IMR-90 (cell line): Measurements from ENCODE around the gene THRB. TPM values are rescaled to one million over a fixed set of nuclear protein-coding genes. Genes with fewer than 3 reads are reported as not detected.

Source experiments
- ATAC-seq: fragments of 200-7000 bp; cut with Tn5 transposase; 2 replicates; pipeline ENCODE4 v1.9.1; 2020; ENCODE audit warnings: low read depth, mild to moderate bottlenecking, moderate library complexity
- BruUV-seq: library from RNA; stranded (reverse); fragments of 400-500 nt; replicated peaks from 2 replicates; lab custom pipeline; 2021; lab: Mats Ljungman, UMichigan
- CTCF ChIA-PET: fragments of 300-600 bp; formaldehyde crosslinking; extraction: SDS; loops from one replicate; lab custom pipeline; 2021; ENCODE audit warnings: antibody characterized with exemption; lab: Yijun Ruan, JAX
- POLR2A ChIA-PET: fragments of 300-600 bp; sonication (Branson Sonifier 250); formaldehyde crosslinking; loops from one replicate; lab custom pipeline; 2022; ENCODE audit warnings: antibody characterized with exemption; ENCODE audit not compliant: unreplicated experiment; lab: Charles Lee
- DNase-seq: peaks from one replicate; pipeline ENCODE4 v3.0.0; 2013
- H2AFZ ChIP-seq: replicated peaks from 2 replicates; pipeline ENCODE3; 2013; ENCODE audit warnings: low read length, mild to moderate bottlenecking; ENCODE audit not compliant: poor library complexity
- H2AK5ac ChIP-seq: 2 replicates; pipeline ENCODE4 v1.6.1; 2013; ENCODE audit warnings: low read depth, low read length, inconsistent platforms
- H2AK9ac ChIP-seq: replicated peaks from 2 replicates; pipeline ENCODE3; 2013; ENCODE audit warnings: mild to moderate bottlenecking, low read depth, low read length, moderate library complexity; ENCODE audit not compliant: poor library complexity
- H2BK120ac ChIP-seq: 2 replicates; pipeline ENCODE4 v1.6.1; 2013; ENCODE audit warnings: low read depth, low read length, inconsistent platforms
- H2BK15ac ChIP-seq: 3 replicates; pipeline ENCODE4 v1.6.1; 2013; ENCODE audit warnings: low read depth, low read length, inconsistent platforms
- H2BK20ac ChIP-seq: 2 replicates; pipeline ENCODE4 v1.6.1; 2013; ENCODE audit warnings: low read depth, mild to moderate bottlenecking, inconsistent platforms, low read length, moderate library complexity
- H2BK5ac ChIP-seq: 2 replicates; pipeline ENCODE4 v1.6.1; 2013; ENCODE audit warnings: mild to moderate bottlenecking, low read depth, low read length, inconsistent platforms; ENCODE audit not compliant: poor library complexity, severe bottlenecking
- H3K14ac ChIP-seq: replicated peaks from 2 replicates; pipeline ENCODE4 v1.6.1; 2013; ENCODE audit warnings: low read depth, low read length, inconsistent platforms
- H3K18ac ChIP-seq: 2 replicates; pipeline ENCODE4 v1.6.1; 2013; ENCODE audit warnings: low read depth, low read length, control low read depth
- H3K23ac ChIP-seq: 2 replicates; pipeline ENCODE4 v1.6.1; 2013; ENCODE audit warnings: low read depth, low read length, inconsistent platforms
- H3K27ac ChIP-seq: 2 replicates; pipeline ENCODE4 v1.5.1; 2013; ENCODE audit warnings: mild to moderate bottlenecking, control low read depth, low read length; ENCODE audit not compliant: insufficient read depth
- H3K27me3 ChIP-seq: 2 replicates; pipeline ENCODE4 v1.6.1; 2013; ENCODE audit warnings: low read length; ENCODE audit not compliant: control insufficient read depth, insufficient read depth
- H3K36me3 ChIP-seq: 2 replicates; pipeline ENCODE4 v1.6.1; 2013; ENCODE audit warnings: low read length, mixed read lengths; ENCODE audit not compliant: control insufficient read depth, insufficient read depth
- H3K4ac ChIP-seq: 2 replicates; pipeline ENCODE4 v1.6.1; 2013; ENCODE audit warnings: low read depth, low read length, inconsistent platforms
- H3K4me1 ChIP-seq: 2 replicates; pipeline ENCODE4 v1.6.1; 2013; ENCODE audit warnings: low read length, mixed read lengths; ENCODE audit not compliant: control insufficient read depth, insufficient read depth
- H3K4me2 ChIP-seq: 2 replicates; pipeline ENCODE4 v1.6.1; 2013; ENCODE audit warnings: low read depth, mild to moderate bottlenecking, control low read depth, low read length, moderate library complexity
- H3K4me3 ChIP-seq: 2 replicates; pipeline ENCODE4 v1.5.1; 2013; ENCODE audit warnings: low read depth, mild to moderate bottlenecking, control low read depth, low read length, moderate library complexity; ENCODE audit not compliant: insufficient read depth
- H3K56ac ChIP-seq: 2 replicates; pipeline ENCODE4 v1.6.1; 2013; ENCODE audit warnings: low read length, inconsistent platforms; ENCODE audit not compliant: insufficient read depth; ENCODE audit errors: extremely low read depth
- H3K79me1 ChIP-seq, 2 experiments: 2 replicates each; pipeline ENCODE4 v1.6.1; 2013; ENCODE audit warnings: low read length in 2 of 2, inconsistent platforms in 1 of 2, low read depth in 1 of 2
- H3K9ac ChIP-seq: 2 replicates; pipeline ENCODE4 v1.6.1; 2013; ENCODE audit warnings: low read depth, low read length, control low read depth
- H3K9me1 ChIP-seq: 2 replicates; pipeline ENCODE4 v1.6.1; 2013; ENCODE audit warnings: low read length, inconsistent platforms; ENCODE audit not compliant: insufficient read depth
- H3K9me3 ChIP-seq: 2 replicates; pipeline ENCODE4 v1.6.1; 2013; ENCODE audit warnings: low read length; ENCODE audit not compliant: control insufficient read depth, insufficient read depth
- H4K20me1 ChIP-seq: 2 replicates; pipeline ENCODE4 v1.6.1; 2013; ENCODE audit warnings: low read length, inconsistent platforms; ENCODE audit not compliant: insufficient read depth
- H4K5ac ChIP-seq: 2 replicates; pipeline ENCODE4 v1.6.1; 2013; ENCODE audit warnings: mild to moderate bottlenecking, low read depth, low read length, control low read depth
- H4K8ac ChIP-seq, 2 experiments: 2 replicates each; pipeline ENCODE4 v1.6.1; 2013; ENCODE audit warnings: low read depth in 2 of 2, low read length in 2 of 2, control low read depth in 1 of 2, inconsistent platforms in 1 of 2
- H4K91ac ChIP-seq: 2 replicates; pipeline ENCODE4 v1.6.1; 2013; ENCODE audit warnings: low read depth, low read length, inconsistent platforms; ENCODE audit not compliant: insufficient read depth
- BHLHE40 ChIP-seq: fragments of 150-350 bp; IDR thresholded peaks from 2 replicates; pipeline ENCODE4 v1.6.1; 2016; ENCODE audit warnings: mild to moderate bottlenecking, low read depth, low read length
- CEBPB ChIP-seq: IDR thresholded peaks from 2 replicates; pipeline ENCODE4 v1.6.1; 2012; ENCODE audit warnings: low read depth, low read length, improper control_type of control experiment
- CHD1 ChIP-seq: IDR thresholded peaks from 2 replicates; pipeline ENCODE4 v1.6.1; 2012; ENCODE audit warnings: low read depth, low read length, improper control_type of control experiment
- CTCF ChIP-seq: conservative IDR thresholded peaks from 2 replicates; pipeline ENCODE4 v1.5.1; 2012; ENCODE audit warnings: mild to moderate bottlenecking, low read depth, low read length, improper control_type of control experiment
- ELK1 ChIP-seq: fragments of 150-350 bp; IDR thresholded peaks from 2 replicates; pipeline ENCODE4 v1.6.1; 2016; ENCODE audit warnings: low read depth, mild to moderate bottlenecking, low read length, moderate library complexity, borderline replicate concordance
- FOS ChIP-seq: fragments of 150-350 bp; IDR thresholded peaks from 2 replicates; pipeline ENCODE4 v1.6.1; 2016; ENCODE audit warnings: low read depth, low read length
- MAFK ChIP-seq: IDR thresholded peaks from 2 replicates; pipeline ENCODE4 v1.6.1; 2012; ENCODE audit warnings: low read depth, low read length, improper control_type of control experiment
- MAZ ChIP-seq: IDR thresholded peaks from 2 replicates; pipeline ENCODE4 v1.6.1; 2012; ENCODE audit warnings: low read depth, mild to moderate bottlenecking, low read length, improper control_type of control experiment, moderate library complexity, borderline replicate concordance
- MXI1 ChIP-seq: IDR thresholded peaks from 2 replicates; pipeline ENCODE4 v1.6.1; 2012; ENCODE audit warnings: low read depth, mild to moderate bottlenecking, low read length, moderate library complexity, borderline replicate concordance
- NFE2L2 ChIP-seq: fragments of 150-350 bp; IDR thresholded peaks from 2 replicates; pipeline ENCODE4 v1.6.1; 2016; ENCODE audit warnings: low read depth, mild to moderate bottlenecking, low read length
- POLR2A ChIP-seq: IDR thresholded peaks from 2 replicates; pipeline ENCODE4 v1.6.1; 2012; ENCODE audit warnings: mild to moderate bottlenecking, low read depth, low read length
- RAD21 ChIP-seq: IDR thresholded peaks from 2 replicates; pipeline ENCODE4 v1.6.1; 2012; ENCODE audit warnings: low read length, improper control_type of control experiment
- RCOR1 ChIP-seq: IDR thresholded peaks from 2 replicates; pipeline ENCODE4 v1.6.1; 2012; ENCODE audit warnings: mild to moderate bottlenecking, low read length, improper control_type of control experiment; ENCODE audit not compliant: insufficient replicate concordance
- RFX5 ChIP-seq: IDR thresholded peaks from 2 replicates; pipeline ENCODE4 v1.8.0; 2012; ENCODE audit warnings: low read depth, mild to moderate bottlenecking, low read length, moderate library complexity
- SMC3 ChIP-seq: fragments of 150-350 bp; IDR thresholded peaks from 2 replicates; pipeline ENCODE4 v1.6.1; 2016; ENCODE audit warnings: low read depth, mild to moderate bottlenecking, antibody characterized with exemption, low read length, moderate library complexity
- USF2 ChIP-seq: fragments of 150-350 bp; IDR thresholded peaks from 2 replicates; pipeline ENCODE4 v1.6.1; 2017; ENCODE audit warnings: mild to moderate bottlenecking, antibody characterized with exemption, low read length, low read depth
- WGBS, 2 experiments: methylation state at CpG; one replicate each; pipeline versions ENCODE4 v1.1.5 to v1.1.7; 2013; ENCODE audit warnings: missing lambda C conversion rate in 2 of 2; ENCODE audit not compliant: insufficient read length in 1 of 2; ENCODE audit errors: extremely low coverage in 2 of 2; 5-methylcytosine and 5-hydroxymethylcytosine counted together
- dilution Hi-C: fragments of 300-500 bp; cut with HindIII; formaldehyde crosslinking; loops from one replicate; pipeline ENCODE4 v1.14.3; 2018; ENCODE audit warnings: low sequenced_read_pairs; ENCODE audit not compliant: unreplicated experiment
- in situ Hi-C: fragments of 300-500 bp; cut with MboI; formaldehyde crosslinking; loops from 3 replicates; pipeline ENCODE4 v1.14.3; 2019; ENCODE audit warnings: low sequenced_read_pairs, inconsistent platforms, mixed read lengths
- intact Hi-C: fragments of 100-400 bp; cut with micrococcal nuclease; formaldehyde crosslinking; loops from 2 replicates; pipeline ENCODE4 v1.10.0; 2022
- polyA plus RNA-seq, 3 experiments: library from polyadenylated mRNA; depleted of rRNA; stranded (reverse); fragments of >200 nt; gene quantifications; 2 replicates each; pipeline ENCODE4 v1.2.3, GENCODE V29; 2012; ENCODE audit warnings: low replicate concordance in 1 of 3
- total RNA-seq: library from RNA; depleted of rRNA; stranded (reverse); fragments of >200 nt; gene quantifications from 2 replicates; pipeline ENCODE4 v1.2.3, GENCODE V29; 2012

Gene THRB
- total and polyA plus RNA-seq, 2 of the 4 experiments (the other 2 are of a cell fraction) = under 0.01 TPM; not detected in 1

GRCh38 chr3:24133942-24134341, 360.7 kb downstream of the THRB start:
- no peak overlapping the region for H3K4me2 ChIP-seq
- dilution Hi-C loops = no loop called here

More at GRCh38 chr3:24133942-24134341, 360.7 kb downstream of the THRB start:
- H4K5ac ChIP-seq = no peak overlapping the region
- H3K4me1 ChIP-seq = peaks cover 1% of the 10 kb centered on the region; the same call in 1 of the 2 replicates
- no peak overlapping the region for H2AK5ac ChIP-seq
- CTCF ChIA-PET = no interaction called here
- no peak for TF ChIP-seq RCOR1
- no peak for TF ChIP-seq CEBPB
- no peak for TF ChIP-seq ELK1
- no peak for TF ChIP-seq SMC3
- no peak for TF ChIP-seq POLR2A
- TF ChIP-seq MAZ = no peak
- no peak for TF ChIP-seq RAD21
- no peak for TF ChIP-seq CHD1
- TF ChIP-seq RFX5 = no peak
- no peak for TF ChIP-seq MXI1
- TF ChIP-seq BHLHE40 = no peak
- no peak for TF ChIP-seq MAFK
- no peak for TF ChIP-seq CTCF
- no peak for TF ChIP-seq NFE2L2
- TF ChIP-seq USF2 = no peak
- TF ChIP-seq FOS = no peak
- ATAC-seq (no peak), DNase-seq (no peak)
- no peak overlapping the region for H3K4me3 ChIP-seq
- no peak overlapping the region for H2BK5ac ChIP-seq
- POLR2A ChIA-PET = no interaction called here
- H3K9me3 ChIP-seq = no peaks in the 10 kb centered on the region
- no peak overlapping the region for H3K14ac ChIP-seq
- H2BK15ac ChIP-seq = no peak overlapping the region
- no peak overlapping the region for H3K56ac ChIP-seq
- no peak overlapping the region for H3K23ac ChIP-seq
- H3K36me3 ChIP-seq = no peaks in the 10 kb centered on the region
- no peak overlapping the region for H4K8ac ChIP-seq
- no peak overlapping the region for H3K9ac ChIP-seq
- H3K9me1 ChIP-seq = no peaks in the 10 kb centered on the region
- no TSS peak for BruUV-seq
- H3K79me1 ChIP-seq = no peaks in the 10 kb centered on the region
- H2BK20ac ChIP-seq = no peak overlapping the region
- H3K18ac ChIP-seq = no peak overlapping the region
- in situ Hi-C loops (no loop called here), intact Hi-C loops (no loop called here)
- H3K27me3 ChIP-seq = no peaks in the 10 kb centered on the region
- no peaks in the 10 kb centered on the region for H4K20me1 ChIP-seq
- H2AK9ac ChIP-seq = no peak overlapping the region
- H2AFZ ChIP-seq = peak overlapping the region; percentile 10
- 38% methylated on average over 1 of the region's 2 CpGs; no CpG with 5 or more reads in 1 of the 2 experiments for WGBS, 2 experiments
- H2BK120ac ChIP-seq = no peak overlapping the region
- H3K4ac ChIP-seq = no peak overlapping the region
- no peak overlapping the region for H3K27ac ChIP-seq
- H4K91ac ChIP-seq = no peak overlapping the region
